ENCODE results near the gene RIMBP3C.

RIMBP3C gene

GRCh38 chr22:21591695-21592094, 40.4 kb upstream of the RIMBP3C start:
- H3F3A ChIP-seq (ENCODE audit: low read depth) = no peaks in the 10 kb centered on the region
- no peaks in the 10 kb centered on the region for H3K9me2 ChIP-seq (replicated peaks; ENCODE audit: low read depth, low read length)
- H3K4me1 ChIP-seq (ENCODE audit: insufficient read depth, low read length, poor library complexity, severe bottlenecking) = peaks cover 3% of the 10 kb centered on the region
- no peak overlapping the region for H3K9ac ChIP-seq (ENCODE audit: low read depth, low read length, poor library complexity, severe bottlenecking)
- TF ChIP-seq CTCF (conservative IDR thresholded peaks at IDR 0.05; ENCODE audit: low read length) (no peak), EZH2phosphoT487 (IDR thresholded peaks at IDR 0.05; ENCODE audit: borderline replicate concordance) (no peak)
- peaks cover 67% of the 10 kb centered on the region; the same call in 1 of the 2 replicates for H3K36me3 ChIP-seq (ENCODE audit: insufficient read depth, low read length)
- no peak overlapping the region for H3K4me2 ChIP-seq (ENCODE audit: low read depth, low read length, poor library complexity, severe bottlenecking)
- H3K79me2 ChIP-seq (ENCODE audit: insufficient read depth, low read length) = peaks cover 97% of the 10 kb centered on the region
- no peaks in the 10 kb centered on the region for H3K27me3 ChIP-seq (ENCODE audit: insufficient read depth, low read length, poor library complexity, severe bottlenecking)
- no peak overlapping the region for H2AFZ ChIP-seq (ENCODE audit: low read length)
- no peaks in the 10 kb centered on the region for H3K9me3 ChIP-seq (ENCODE audit: insufficient read depth, low read depth, low read length)
- no peak overlapping the region for H3K4me3 ChIP-seq (ENCODE audit: low read length, poor library complexity, severe bottlenecking)
- peaks cover 89% of the 10 kb centered on the region for H4K20me1 ChIP-seq (ENCODE audit: insufficient read depth, low read length, poor library complexity, severe bottlenecking)

GRCh38 chr22:21590809-21591641, 39.8 kb upstream of the RIMBP3C start:
- Histone ChIP-seq H3K9me3 (ENCODE audit: insufficient read depth, low read depth, low read length) (no peaks in the 10 kb centered on the region), H3K9ac (ENCODE audit: low read depth, low read length, poor library complexity, severe bottlenecking) (no peak overlapping the region), H3K79me2 (ENCODE audit: insufficient read depth, low read length) (peaks cover 97% of the 10 kb centered on the region), H3K4me3 (ENCODE audit: low read length, poor library complexity, severe bottlenecking) (no peak overlapping the region), H3K36me3 (ENCODE audit: insufficient read depth, low read length) (peaks cover 60% of the 10 kb centered on the region; the same call in 1 of the 2 replicates), H3K9me2 (replicated peaks; ENCODE audit: low read depth, low read length) (no peaks in the 10 kb centered on the region), H3K27me3 (ENCODE audit: insufficient read depth, low read length, poor library complexity, severe bottlenecking) (no peaks in the 10 kb centered on the region), H2AFZ (ENCODE audit: low read length) (no peak overlapping the region), H4K20me1 (ENCODE audit: insufficient read depth, low read length, poor library complexity, severe bottlenecking) (peaks cover 88% of the 10 kb centered on the region), H3K4me1 (ENCODE audit: insufficient read depth, low read length, poor library complexity, severe bottlenecking) (peaks cover 3% of the 10 kb centered on the region), H3K4me2 (ENCODE audit: low read depth, low read length, poor library complexity, severe bottlenecking) (no peak overlapping the region), H3F3A (ENCODE audit: low read depth) (no peaks in the 10 kb centered on the region)
- TF ChIP-seq EZH2phosphoT487 (IDR thresholded peaks at IDR 0.05; ENCODE audit: borderline replicate concordance) = no peak
- TF ChIP-seq CTCF (conservative IDR thresholded peaks at IDR 0.05; ENCODE audit: low read length) = no peak

GRCh38 chr22:21589396-21589795, 38.1 kb upstream of the RIMBP3C start:
- Histone ChIP-seq H3F3A (ENCODE audit: low read depth) (no peaks in the 10 kb centered on the region), H3K9me2 (replicated peaks; ENCODE audit: low read depth, low read length) (no peaks in the 10 kb centered on the region), H2AFZ (ENCODE audit: low read length) (no peak overlapping the region), H3K4me1 (ENCODE audit: insufficient read depth, low read length, poor library complexity, severe bottlenecking) (peaks cover 3% of the 10 kb centered on the region), H3K79me2 (ENCODE audit: insufficient read depth, low read length) (peaks cover 97% of the 10 kb centered on the region), H3K9me3 (ENCODE audit: insufficient read depth, low read depth, low read length) (no peaks in the 10 kb centered on the region), H3K4me3 (ENCODE audit: low read length, poor library complexity, severe bottlenecking) (no peak overlapping the region), H3K4me2 (ENCODE audit: low read depth, low read length, poor library complexity, severe bottlenecking) (no peak overlapping the region), H4K20me1 (ENCODE audit: insufficient read depth, low read length, poor library complexity, severe bottlenecking) (peaks cover 87% of the 10 kb centered on the region), H3K9ac (ENCODE audit: low read depth, low read length, poor library complexity, severe bottlenecking) (no peak overlapping the region), H3K36me3 (ENCODE audit: insufficient read depth, low read length) (peaks cover 45% of the 10 kb centered on the region; the same call in 1 of the 2 replicates), H3K27me3 (ENCODE audit: insufficient read depth, low read length, poor library complexity, severe bottlenecking) (no peaks in the 10 kb centered on the region)
- TF ChIP-seq EZH2phosphoT487 (IDR thresholded peaks at IDR 0.05; ENCODE audit: borderline replicate concordance) = no peak
- no peak for TF ChIP-seq CTCF (conservative IDR thresholded peaks at IDR 0.05; ENCODE audit: low read length)

Data from Loucy (cell line).